IPS-11a (cell line): ENCODE measurements around the gene TUBB3.
"Not testable (repeated sequence)": the region's sequence is repeated elsewhere in the genome, so short reads cannot be mapped to it uniquely, and the experiment has no call there.

Experiments used
- H3K4me3 ChIP-seq: one replicate; pipeline ENCODE4 v1.5.1; 2013; ENCODE audit warnings: low read depth, low read length, control low read depth

The TUBB3 gene

DNA sequence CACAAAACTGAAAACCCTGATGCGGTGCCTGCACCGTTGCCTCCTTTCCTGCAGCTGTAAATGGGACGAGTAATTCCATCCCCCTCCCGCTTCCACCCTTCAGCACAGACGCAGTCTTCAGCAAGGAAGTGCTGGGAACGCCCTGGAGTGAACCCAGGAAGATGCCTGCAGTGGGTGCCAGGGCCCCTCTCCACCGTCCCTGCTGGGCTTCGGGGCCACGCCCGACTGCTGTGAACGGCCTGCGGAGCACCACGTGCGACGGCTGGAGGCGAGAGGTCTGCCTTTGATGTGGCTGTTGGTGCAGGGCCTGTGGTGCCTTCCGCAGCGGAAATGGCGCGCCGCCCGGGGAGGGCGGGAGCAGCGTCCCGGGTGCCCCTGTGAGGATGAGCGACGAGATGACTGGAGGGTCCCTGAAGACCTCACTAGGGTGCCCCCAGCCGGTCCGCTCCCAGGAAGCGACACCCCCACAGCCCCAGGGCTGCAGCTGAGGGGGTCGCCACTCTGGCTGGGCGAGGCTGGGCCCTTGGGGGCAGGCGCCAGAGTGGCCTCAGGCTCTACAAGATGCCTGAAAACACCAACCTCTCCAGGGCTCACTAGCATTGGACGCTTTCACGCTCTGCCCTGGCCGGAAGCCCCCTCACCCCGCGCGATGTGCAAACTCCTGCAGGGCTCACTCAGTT, 5.2 kb upstream of the TUBB3 start:
- H3K4me3 ChIP-seq, result peak overlapping the region; percentile 43

DNA sequence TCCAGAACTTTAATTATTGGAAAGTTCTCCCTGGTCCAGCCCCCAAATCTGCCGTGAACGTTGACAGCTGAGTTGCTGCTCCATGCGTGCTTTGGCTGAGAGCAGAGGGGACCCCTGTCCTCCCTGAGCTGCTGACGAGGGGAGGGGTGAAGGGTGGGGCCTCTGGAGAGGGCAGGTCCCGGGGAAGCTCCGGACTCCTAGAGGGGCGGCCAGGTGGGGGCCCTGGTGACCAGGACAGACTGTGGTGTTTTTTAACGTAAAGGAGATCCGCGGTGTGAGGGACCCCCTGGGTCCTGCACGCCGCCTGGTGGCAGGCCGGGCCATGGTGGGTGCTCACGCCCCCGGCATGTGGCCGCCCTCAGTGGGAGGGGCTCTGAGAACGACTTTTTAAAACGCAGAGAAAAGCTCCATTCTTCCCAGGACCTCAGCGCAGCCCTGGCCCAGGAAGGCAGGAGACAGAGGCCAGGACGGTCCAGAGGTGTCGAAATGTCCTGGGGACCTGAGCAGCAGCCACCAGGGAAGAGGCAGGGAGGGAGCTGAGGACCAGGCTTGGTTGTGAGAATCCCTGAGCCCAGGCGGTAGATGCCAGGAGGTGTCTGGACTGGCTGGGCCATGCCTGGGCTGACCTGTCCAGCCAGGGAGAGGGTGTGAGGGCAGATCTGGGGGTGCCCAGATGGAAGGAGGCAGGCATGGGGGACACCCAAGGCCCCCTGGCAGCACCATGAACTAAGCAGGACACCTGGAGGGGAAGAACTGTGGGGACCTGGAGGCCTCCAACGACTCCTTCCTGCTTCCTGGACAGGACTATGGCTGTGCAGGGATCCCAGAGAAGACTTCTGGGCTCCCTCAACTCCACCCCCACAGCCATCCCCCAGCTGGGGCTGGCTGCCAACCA, 4.4 kb upstream of the TUBB3 start, which contains the start of gene MC1R:
Gene MC1R (plus strand): TSS at position 410 of the 895 bp plus-strand sequence. CDS start 397 bp downstream, at position 807.
- H3K4me3 ChIP-seq, result peak within 1 kb of the TSS; percentile 43

DNA sequence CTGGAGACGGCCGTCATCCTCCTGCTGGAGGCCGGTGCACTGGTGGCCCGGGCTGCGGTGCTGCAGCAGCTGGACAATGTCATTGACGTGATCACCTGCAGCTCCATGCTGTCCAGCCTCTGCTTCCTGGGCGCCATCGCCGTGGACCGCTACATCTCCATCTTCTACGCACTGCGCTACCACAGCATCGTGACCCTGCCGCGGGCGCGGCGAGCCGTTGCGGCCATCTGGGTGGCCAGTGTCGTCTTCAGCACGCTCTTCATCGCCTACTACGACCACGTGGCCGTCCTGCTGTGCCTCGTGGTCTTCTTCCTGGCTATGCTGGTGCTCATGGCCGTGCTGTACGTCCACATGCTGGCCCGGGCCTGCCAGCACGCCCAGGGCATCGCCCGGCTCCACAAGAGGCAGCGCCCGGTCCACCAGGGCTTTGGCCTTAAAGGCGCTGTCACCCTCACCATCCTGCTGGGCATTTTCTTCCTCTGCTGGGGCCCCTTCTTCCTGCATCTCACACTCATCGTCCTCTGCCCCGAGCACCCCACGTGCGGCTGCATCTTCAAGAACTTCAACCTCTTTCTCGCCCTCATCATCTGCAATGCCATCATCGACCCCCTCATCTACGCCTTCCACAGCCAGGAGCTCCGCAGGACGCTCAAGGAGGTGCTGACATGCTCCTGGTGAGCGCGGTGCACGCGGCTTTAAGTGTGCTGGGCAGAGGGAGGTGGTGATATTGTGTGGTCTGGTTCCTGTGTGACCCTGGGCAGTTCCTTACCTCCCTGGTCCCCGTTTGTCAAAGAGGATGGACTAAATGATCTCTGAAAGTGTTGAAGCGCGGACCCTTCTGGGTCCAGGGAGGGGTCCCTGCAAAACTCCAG, 3.4 kb upstream of the TUBB3 start:
- no peak overlapping the region for H3K4me3 ChIP-seq

- no peak overlapping the region for H3K4me3 ChIP-seq
Measured at GRCh38 chr16:89920723-89921122, 2.4 kb upstream of the TUBB3 start.

GRCh38 chr16:89921131-89921701, 1.9 kb upstream of the TUBB3 start:
- no peak overlapping the region for H3K4me3 ChIP-seq

GRCh38 chr16:89921702-89922476, 1.3 kb upstream of the TUBB3 start:
- H3K4me3 ChIP-seq, result peak overlapping the region; percentile 57

GRCh38 chr16:89922477-89922883, 662 bp upstream of the TUBB3 start:
- H3K4me3 ChIP-seq, result peak overlapping the region; percentile 57

- H3K4me3 ChIP-seq, result peak overlapping the region; percentile 70
Measured at GRCh38 chr16:89923640-89924296, 626 bp downstream of the TUBB3 start.

- H3K4me3 ChIP-seq, result peak overlapping the region; percentile 70
Measured at GRCh38 chr16:89924297-89924924, 1.3 kb downstream of the TUBB3 start.

DNA sequence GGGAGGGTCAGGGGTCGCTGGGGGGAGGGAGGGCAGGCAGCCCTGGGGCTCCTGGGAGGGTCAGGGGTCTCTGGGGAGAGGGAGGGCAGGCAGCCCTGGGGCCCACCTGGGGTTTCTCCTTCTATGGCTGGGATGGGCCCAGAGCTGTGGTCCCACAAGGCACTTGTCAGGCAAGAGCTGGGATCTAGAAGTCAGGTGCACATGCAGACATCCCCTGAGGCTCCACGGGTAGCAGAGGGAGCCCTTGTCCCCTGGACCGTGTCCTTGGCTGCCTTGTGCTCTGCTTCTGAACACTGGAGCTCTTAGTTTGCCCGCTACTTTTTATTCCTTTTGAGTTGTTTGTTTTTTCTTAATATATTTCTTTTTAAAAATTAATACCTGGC, 1.8 kb downstream of the TUBB3 start:
- H3K4me3 ChIP-seq, result peak overlapping the region; percentile 70

GRCh38 chr16:89925596-89926079, 2.5 kb downstream of the TUBB3 start:
- peak overlapping the region; percentile 35 for H3K4me3 ChIP-seq

DNA sequence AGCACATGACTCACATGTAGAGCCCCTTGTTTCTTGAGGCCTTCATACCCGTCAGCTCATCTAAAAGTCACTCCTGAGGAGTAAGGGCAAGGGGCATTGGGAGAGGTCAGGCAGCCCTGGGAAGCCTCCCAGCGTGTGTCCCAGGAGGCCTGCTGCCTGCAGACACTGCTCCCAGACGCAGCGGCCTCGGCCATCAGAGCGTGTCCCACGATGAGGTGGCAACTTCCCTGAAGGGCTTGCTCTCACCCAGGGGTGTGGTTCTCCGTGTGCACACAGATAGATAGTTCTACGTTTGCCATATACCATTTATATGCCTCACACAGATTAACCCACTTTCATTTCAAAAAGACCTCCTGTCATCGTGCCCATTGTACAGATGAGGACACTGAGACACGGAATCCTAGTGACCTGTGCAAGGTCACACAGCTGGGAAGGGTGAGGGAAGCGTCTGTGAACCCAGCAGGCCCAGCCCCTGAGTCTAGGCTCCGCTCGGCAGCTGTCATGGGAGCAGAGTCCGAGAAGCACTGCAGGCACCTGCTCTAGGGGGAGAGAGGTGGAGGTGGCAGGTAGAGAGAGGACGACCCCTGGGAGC, 8.3 kb downstream of the TUBB3 start:
- no peak overlapping the region for H3K4me3 ChIP-seq

DNA sequence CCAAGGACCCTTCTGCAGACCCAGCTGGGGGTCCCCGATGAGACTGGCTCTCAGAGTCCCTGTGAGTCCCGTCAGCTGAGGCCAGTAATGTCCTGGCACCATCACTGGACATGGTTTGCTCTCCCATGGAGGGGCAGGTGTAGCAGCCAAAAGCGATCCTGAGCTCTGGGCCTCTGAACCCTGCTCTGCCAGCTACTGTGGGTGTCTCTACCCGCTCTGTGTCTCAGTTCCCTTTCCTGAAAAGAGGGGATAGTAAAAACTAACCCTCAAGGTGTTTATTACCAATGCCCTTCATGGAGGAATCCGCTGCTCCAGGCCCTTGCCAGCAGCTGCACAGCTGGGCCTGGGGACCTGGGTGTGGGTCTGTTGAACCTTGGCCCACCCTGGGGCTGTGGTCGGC, 8.8 kb downstream of the TUBB3 start:
- no peak overlapping the region for H3K4me3 ChIP-seq

GRCh38 chr16:89934019-89934418, 10.9 kb downstream of the TUBB3 start:
- H3K4me3 ChIP-seq, result not testable (repeated sequence)

GRCh38 chr16:89934611-89935553, 11.7 kb downstream of the TUBB3 start:
- H3K4me3 ChIP-seq, result no peak overlapping the region

DNA sequence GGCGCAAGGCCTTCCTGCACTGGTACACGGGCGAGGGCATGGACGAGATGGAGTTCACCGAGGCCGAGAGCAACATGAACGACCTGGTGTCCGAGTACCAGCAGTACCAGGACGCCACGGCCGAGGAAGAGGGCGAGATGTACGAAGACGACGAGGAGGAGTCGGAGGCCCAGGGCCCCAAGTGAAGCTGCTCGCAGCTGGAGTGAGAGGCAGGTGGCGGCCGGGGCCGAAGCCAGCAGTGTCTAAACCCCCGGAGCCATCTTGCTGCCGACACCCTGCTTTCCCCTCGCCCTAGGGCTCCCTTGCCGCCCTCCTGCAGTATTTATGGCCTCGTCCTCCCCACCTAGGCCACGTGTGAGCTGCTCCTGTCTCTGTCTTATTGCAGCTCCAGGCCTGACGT, 12.5 kb downstream of the TUBB3 start:
- not testable (repeated sequence) for H3K4me3 ChIP-seq

DNA sequence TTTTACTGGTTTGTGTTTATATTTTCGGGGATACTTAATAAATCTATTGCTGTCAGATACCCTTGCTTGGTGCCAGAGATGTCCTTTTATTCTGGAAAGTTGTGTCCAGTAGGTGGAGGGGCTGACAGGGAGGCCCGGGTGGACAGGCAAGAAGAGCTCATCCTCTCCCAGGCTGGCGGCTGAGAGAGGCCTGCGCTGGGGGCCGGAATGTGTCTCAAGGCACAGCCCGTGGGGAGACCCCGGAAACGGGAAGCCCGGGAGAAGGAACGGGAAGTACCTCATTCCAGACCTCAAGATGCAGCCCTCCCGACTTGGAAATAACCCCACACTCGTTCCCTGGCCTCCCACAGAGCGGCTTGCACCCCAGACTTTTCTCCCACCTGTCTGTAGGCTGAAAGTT, 12.9 kb downstream of the TUBB3 start:
- no peak overlapping the region for H3K4me3 ChIP-seq
